Measurements from ENCODE around the gene PINK1. TPM values are rescaled to one million over a fixed set of nuclear protein-coding genes. Genes with fewer than 3 reads are reported as not detected.

The PINK1 gene
- total RNA-seq, 1 experiment from 2014 or later: 17.0 TPM

GRCh38 chr1:20691872-20692271 lies 58.6 kb downstream of the PINK1 start:
- H4K8ac ChIP-seq (replicated peaks; ENCODE audit: insufficient read length, low read depth, low read length): no peak overlapping the region

More at GRCh38 chr1:20691872-20692271, 58.6 kb downstream of the PINK1 start:
- H3K23ac ChIP-seq (ENCODE audit: insufficient read length, low read depth, low read length): no peak overlapping the region
- H2BK120ac ChIP-seq (ENCODE audit: low read depth, low read length, poor library complexity, severe bottlenecking): no peak overlapping the region
- no peak overlapping the region for H3K4me3 Mint-ChIP-seq
- no peak overlapping the region for H3K4me2 ChIP-seq (ENCODE audit: insufficient read depth, insufficient read length, low read length)
- no peak overlapping the region for H3K56ac ChIP-seq (ENCODE audit: insufficient read length, low read depth, low read length)
- H2BK12ac ChIP-seq (ENCODE audit: insufficient read length, low read depth, low read length): no peak overlapping the region
- no peak overlapping the region for H2AFZ ChIP-seq (ENCODE audit: low read length)
- H3T11ph ChIP-seq (ENCODE audit: low read length): no peak overlapping the region
- no peak overlapping the region for H4K91ac ChIP-seq (ENCODE audit: insufficient read length, low read depth, low read length)
- no peaks in the 10 kb centered on the region for H3K79me1 ChIP-seq (ENCODE audit: insufficient read depth, low read depth, low read length, poor library complexity, severe bottlenecking)
- no peak overlapping the region for H2BK20ac ChIP-seq (ENCODE audit: low read depth, low read length, poor library complexity, severe bottlenecking)
- H3K9ac ChIP-seq (ENCODE audit: extremely low read depth, insufficient read length, low read length): no peak overlapping the region
- H2AK5ac ChIP-seq (ENCODE audit: insufficient read length, low read length): no peak overlapping the region
- no peak overlapping the region for H3K18ac ChIP-seq (ENCODE audit: insufficient read length, low read depth, low read length)
- no peak overlapping the region for H3K27ac Mint-ChIP-seq
- H3K27ac ChIP-seq (ENCODE audit: insufficient read length, low read depth, low read length): no peak overlapping the region
- H3K9me3 Mint-ChIP-seq: no peaks in the 10 kb centered on the region
- H3K4me1 ChIP-seq (ENCODE audit: insufficient read depth, low read length): no peaks in the 10 kb centered on the region
- peaks cover 8% of the 10 kb centered on the region for H3K23me2 ChIP-seq (ENCODE audit: insufficient read length, low read depth, low read length, poor library complexity, severe bottlenecking)
- H3K27me3 ChIP-seq (ENCODE audit: insufficient read depth, low read length): no peaks in the 10 kb centered on the region
- no peak overlapping the region for H2BK5ac ChIP-seq (ENCODE audit: insufficient read length, low read length)
- no peak overlapping the region for H3K4ac ChIP-seq (ENCODE audit: low read depth, low read length)
- H3K14ac ChIP-seq (ENCODE audit: insufficient read depth, low read length): no peak overlapping the region
- H4K20me1 ChIP-seq (ENCODE audit: control insufficient read depth, insufficient read depth, insufficient read length): no peaks in the 10 kb centered on the region
- no peak for TF ChIP-seq CTCF (conservative IDR thresholded peaks at IDR 0.05)
- no peak for DNase-seq
- no peaks in the 10 kb centered on the region for H3K9me3 ChIP-seq (ENCODE audit: control insufficient read depth, low read depth, low read length)
- no peaks in the 10 kb centered on the region for H3K79me2 ChIP-seq (ENCODE audit: insufficient read depth, low read length)
- H3K36me3 Mint-ChIP-seq (ENCODE audit: insufficient read depth in 1 of 3, low read depth in 3 of 3): peaks cover 0 to 7% (median 2%) of the 10 kb centered on the region in 3 experiments; a peak in 2 of 7 replicates
- H2BK15ac ChIP-seq (ENCODE audit: low read depth, low read length): no peak overlapping the region
- no CpG with 5 or more reads among the region's 1 CpG for WGBS (ENCODE audit: extremely low coverage, insufficient read length, low lambda C conversion rate)
- H3K27me3 Mint-ChIP-seq (ENCODE audit: low read depth): peaks cover 8% of the 10 kb centered on the region
- H4K5ac ChIP-seq (ENCODE audit: insufficient read length, low read depth, low read length): no peak overlapping the region
- H3K4me1 Mint-ChIP-seq: peaks cover 7 to 9% of the 10 kb centered on the region in 2 experiments; a peak in 3 of 4 replicates
